Measurements from ENCODE around the gene HSD17B2.
"Not testable (repeated sequence)": the region's sequence is repeated elsewhere in the genome, so short reads cannot be mapped to it uniquely, and the experiment has no call there.

The HSD17B2 gene

DNA sequence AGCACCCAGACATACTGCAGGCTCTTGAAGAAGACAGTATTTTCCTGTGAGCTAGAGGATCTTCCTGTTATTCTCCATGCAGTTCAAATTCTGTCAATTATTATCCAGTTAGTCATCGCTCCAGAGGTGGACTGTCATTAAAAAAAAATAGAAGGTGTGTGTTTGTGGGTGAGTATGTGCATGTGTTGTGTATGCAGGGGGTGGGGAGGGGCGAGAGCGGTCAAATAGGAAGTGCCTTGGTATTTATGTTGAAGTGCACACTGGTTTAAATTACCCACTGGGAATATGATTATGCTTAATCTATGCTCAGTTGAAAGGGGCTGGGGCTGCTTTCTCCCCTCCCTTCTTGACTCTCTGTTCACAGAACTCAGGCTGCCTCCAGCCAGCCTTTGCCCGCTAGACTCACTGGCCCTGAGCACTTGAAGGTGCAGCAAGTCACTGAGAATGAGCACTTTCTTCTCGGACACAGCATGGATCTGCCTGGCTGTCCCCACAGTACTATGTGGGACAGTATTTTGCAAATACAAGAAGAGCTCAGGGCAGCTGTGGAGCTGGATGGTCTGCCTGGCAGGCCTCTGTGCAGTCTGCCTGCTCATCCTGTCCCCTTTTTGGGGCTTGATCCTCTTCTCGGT, at the start of gene HSD17B2:
Gene HSD17B2, plus strand, starts transcription at position 273 of the 632 bp plus-strand sequence. Its CDS starts 172 bp downstream, at position 445.
- no peak for DNase-seq (ENCODE audit: low spot score)

DNA sequence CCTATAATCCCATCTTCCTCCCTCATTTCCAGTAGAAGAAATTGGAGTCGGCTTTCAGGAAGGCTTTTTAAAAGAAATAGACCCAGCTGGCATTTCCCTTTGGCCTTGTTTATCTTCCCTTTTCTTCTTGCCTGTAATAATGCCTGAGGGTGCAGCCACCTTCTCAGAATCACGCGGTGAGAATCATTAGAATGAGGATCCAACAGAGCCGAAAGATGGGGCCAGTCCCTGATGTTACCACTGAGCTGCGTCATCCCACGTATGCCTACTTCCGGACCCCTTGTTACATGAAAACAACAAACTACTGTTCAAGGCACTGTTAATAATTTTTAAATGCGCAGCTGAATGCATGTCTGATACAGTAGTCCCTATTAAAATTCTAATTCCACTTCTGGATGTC, 47.9 kb upstream of the HSD17B2 start:
- no peak for DNase-seq (ENCODE audit: low spot score)

DNA sequence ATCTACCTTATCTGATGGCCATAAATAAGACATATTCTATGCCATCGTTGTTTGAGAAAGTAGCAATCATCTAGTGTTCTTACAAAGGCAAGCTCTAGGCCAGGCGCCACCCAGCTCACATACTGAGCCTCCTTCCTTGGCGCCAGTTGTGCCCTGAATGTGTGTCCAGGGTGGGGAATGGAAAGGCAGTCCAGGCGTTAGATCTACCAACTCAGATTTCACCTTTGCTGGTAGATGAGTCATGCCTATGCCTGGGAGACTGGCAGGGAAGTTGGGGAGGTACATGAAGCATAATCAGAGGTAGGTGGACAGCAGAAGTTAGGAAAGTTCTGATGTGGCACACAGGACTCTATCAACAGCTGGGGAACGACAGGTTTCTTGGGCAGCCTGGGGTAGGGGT, 47.3 kb upstream of the HSD17B2 start:
- no peak for DNase-seq (ENCODE audit: low spot score)

DNA sequence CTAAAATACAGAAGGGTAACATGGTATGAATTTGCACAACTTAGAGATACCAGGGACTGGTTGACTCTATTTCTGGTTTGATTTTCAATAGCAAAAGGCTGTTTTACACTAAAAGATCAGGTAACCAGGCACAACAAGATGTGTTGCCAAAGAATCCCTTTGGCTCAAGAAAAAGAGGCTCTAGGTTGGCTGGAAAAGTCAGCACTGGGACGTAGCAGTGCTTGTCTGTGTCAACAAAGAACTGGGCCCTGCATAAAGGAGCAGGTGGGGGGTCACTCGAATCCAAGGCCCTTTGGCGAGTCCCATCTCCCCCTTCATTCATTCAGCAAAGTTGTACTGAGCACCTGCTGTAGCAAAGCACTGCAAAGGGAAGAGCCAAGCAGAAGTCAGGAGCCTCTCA, 42.2 kb upstream of the HSD17B2 start:
- no peak for DNase-seq (ENCODE audit: low spot score)

DNA sequence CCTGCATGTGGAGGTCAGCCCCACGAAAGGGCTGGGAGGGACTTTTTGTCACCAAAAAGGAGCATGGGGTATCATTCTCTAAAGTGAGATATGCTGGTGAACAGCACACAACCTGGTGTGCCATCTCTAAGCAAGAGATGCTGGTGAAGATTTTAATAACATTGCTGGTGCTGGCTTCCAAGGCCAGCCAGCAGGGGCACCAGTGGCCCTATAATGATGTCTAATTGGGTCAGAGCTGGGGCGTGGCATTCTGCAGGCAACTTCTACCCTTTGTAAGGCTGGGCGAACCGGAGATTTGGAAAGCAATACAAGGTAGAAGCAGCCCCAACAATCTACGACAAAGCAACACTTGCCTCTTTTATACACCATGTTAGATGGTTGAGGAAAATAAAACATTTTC, 40.6 kb upstream of the HSD17B2 start:
- DNase-seq (ENCODE audit: low spot score), result no peak

DNA sequence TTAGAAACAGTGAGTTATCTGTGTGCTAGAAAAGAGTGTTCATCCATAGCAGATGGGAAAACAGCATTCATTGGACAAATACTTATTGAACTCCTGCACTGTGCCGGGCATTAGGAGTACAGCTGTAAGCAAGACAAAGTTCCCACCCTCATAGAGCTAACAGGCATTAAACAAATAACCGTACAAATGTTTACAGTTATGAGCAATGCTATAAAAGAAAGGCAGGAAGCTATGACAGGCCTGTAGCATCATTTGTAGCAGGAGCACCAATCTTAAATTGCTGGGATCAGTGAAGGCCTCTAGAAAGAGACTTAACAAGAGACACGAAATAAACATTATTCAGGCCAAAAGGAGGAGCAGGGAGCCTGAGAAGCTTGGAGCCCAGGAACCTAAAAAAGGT, 39.4 kb upstream of the HSD17B2 start:
- DNase-seq (ENCODE audit: low spot score), result no peak

DNA sequence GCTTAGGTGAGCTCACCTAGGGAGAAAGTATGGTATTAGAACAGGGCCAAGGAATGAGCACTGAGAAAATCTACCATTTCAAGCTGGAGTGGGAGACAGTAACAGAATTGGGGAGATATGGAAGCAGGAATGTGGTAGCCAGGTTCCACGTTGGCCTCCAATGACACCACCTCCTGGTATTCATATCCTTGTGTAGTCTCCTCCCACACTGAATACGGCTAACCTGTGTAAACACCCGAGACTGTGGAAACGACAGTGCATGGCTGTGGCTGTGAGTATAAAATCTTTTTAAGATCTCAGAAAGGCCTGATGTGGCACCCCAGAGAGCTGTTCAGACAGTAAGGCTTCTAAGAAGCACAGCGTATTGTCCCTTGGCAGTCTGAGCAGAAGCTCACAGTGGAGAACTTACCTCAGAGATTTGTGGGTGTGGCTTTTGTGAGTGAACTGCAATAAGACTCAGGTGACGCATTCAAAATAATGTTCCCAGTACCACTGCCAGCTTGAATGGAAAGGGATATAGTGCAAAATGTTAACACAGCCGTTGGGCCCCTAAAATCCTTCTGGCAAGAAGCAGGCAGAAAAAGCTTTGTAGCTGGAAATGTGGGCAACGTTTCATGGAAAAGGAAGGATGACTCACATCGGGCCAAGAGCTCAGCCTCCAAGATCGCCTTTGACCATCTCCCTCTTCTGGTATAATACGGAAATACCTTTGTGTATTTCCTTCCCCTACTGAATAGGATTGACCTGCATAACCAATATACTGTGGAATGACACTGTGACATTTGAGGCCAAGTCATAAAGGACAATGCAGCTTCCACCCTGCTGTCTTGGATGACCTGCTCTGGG, 38.2 kb upstream of the HSD17B2 start:
- DNase-seq (ENCODE audit: low spot score), result no peak

- no peak for DNase-seq (ENCODE audit: low spot score)
Observed at GRCh38 chr16:81997738-81998137, 37.3 kb upstream of the HSD17B2 start.

DNA sequence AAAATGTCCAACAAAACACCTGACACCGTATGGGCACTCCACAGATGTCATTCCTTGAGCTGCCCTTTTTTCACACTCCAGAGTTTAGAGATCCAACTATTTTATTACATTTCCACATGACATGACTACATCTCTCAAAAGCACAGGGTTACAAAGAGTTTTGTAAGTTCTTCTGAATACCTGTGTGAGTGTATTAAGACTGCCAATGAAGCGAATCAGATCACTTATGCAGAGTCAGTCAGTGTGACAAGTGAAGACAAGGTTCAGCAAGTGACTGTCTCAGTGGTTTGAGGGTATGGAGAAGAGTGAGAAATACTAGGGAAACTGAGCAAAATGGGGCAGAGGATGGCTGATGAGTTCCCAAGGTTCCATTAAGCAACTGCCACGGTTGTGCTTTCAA, 32.2 kb upstream of the HSD17B2 start:
- no peak for DNase-seq (ENCODE audit: low spot score)

GRCh38 chr16:82004601-82005000, 30.5 kb upstream of the HSD17B2 start:
- no peak for DNase-seq (ENCODE audit: low spot score)

GRCh38 chr16:82005027-82005830, 29.8 kb upstream of the HSD17B2 start:
- no peak for DNase-seq (ENCODE audit: low spot score)

DNA sequence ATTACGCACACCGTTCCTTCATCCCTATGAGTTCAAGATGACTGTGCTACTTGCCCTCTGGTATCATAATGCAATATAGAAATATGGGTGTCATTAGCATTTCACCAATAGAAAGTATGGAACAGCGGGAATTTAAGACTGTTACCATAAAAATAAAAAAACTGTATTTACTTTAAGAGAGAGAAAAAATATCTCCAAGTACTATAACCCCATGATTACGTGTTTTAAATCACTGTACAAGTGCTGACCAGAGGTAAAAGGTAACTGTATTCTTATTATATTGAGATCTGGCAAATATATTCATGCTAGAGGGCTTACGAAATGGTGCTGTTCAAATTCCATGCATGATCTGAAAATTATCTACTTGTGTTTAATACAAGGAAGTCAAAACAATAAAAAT, 29.0 kb upstream of the HSD17B2 start:
- DNase-seq (ENCODE audit: low spot score), result no peak

DNA sequence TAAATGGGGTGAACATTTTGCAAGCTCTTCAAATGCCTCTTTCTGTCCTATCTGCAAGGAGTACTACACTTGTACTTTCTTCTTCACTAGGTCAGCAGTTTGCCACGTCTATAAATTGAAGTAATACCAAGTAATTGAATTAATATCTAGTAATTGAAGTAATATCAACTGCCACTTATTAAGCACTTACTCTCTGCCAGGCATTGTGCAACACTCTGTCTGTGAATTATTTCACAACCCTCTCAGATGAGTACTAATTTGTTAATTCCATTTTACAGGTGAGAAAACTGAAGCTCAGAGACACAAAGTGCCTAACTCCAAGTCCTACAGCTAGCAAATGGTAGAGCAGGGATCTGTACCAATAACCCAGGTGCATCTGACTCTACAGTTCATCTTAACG, 27.9 kb upstream of the HSD17B2 start:
- DNase-seq (ENCODE audit: low spot score), result no peak

- no peak for DNase-seq (ENCODE audit: low spot score)
Observed at GRCh38 chr16:82008957-82009592, 26.0 kb upstream of the HSD17B2 start.

DNA sequence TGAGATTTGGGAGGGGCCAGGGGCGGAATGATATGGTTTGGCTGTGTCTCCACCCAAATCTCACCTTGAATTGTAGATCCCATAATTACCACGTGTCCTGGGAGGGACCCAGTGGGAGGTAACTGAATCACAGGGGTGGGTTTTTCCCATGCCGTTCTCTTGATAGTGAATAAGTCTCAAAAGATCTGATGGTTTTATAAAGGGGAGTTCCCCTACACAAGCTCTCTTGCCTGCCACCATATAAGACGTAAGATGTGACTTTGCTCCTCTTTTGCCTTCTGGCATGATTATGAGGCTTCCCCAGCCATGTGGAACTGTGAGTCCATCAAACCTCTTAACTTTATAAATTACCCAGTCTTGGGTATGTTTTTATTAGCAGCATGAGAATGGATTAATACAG, 25.3 kb upstream of the HSD17B2 start:
- not testable (repeated sequence) for DNase-seq (ENCODE audit: low spot score)

- no peak for DNase-seq (ENCODE audit: low spot score)
Observed at GRCh38 chr16:82010649-82011048, 24.4 kb upstream of the HSD17B2 start.

GRCh38 chr16:82011199-82011641, 23.8 kb upstream of the HSD17B2 start, which contains the start of gene SDR42E1:
TSS of gene SDR42E1 (minus strand) at chr16:82011470. CDS start at chr16:82000858, 10,612 bp downstream.
- peak; percentile 60 for DNase-seq (ENCODE audit: low spot score)

GRCh38 chr16:82013139-82013538, 21.9 kb upstream of the HSD17B2 start:
- no peak for DNase-seq (ENCODE audit: low spot score)

DNA sequence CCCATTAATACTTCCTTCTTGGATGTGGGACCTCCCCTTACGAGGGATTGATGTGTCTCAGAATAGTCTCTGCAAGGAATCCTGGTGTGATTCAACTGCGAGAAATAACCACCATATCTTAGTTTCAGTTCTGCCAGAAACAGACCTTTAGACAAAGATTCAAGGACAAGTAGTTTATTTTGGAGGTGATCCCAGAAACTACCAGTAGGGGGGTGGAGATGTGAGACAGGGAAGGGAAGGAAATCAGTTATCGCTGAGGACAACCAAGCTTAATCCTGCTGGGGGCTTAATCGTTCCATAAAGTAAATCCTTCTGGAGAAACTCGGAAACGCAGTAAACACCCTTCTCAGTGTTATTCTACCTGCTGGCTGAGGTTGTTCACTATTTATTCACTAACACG, 18.8 kb upstream of the HSD17B2 start:
- DNase-seq (ENCODE audit: low spot score), result no peak

- no peak for DNase-seq (ENCODE audit: low spot score)
Observed at GRCh38 chr16:82016964-82017363, 18.1 kb upstream of the HSD17B2 start.

DNA sequence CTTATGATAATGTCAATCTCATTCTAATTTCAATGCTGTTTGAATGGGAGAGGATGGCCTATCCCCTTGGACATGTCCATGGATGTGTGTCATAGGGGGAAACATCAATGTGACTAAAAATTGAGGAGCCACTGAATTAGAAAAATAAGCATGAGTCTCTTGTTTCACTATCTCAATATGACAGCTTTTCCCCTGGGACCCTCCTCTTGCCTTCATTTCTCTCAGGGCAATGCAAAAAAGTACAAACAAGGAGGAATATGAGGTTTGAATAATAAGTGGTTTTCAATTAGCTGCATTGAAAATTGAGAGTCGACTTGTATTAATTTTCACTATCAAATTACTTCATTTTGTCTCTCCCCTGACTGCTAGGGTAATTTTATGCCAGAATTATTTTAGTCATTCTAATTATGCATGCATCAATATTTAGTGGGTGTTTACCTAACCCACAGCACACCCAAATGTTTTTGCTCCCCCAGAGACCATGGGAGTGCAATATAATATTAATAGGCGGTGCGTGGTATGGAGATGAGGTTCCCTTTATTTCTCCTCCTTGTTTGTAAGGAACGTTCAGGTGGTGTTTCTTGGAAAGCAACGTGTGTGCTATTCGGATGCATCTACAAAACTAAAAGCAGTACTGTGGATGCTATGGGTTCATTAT, 17.0 kb upstream of the HSD17B2 start:
- no peak for DNase-seq (ENCODE audit: low spot score)

GRCh38 chr16:82019535-82019934, 15.5 kb upstream of the HSD17B2 start:
- DNase-seq (ENCODE audit: low spot score), result no peak

Measured in CD4-positive, alpha-beta T cell treated with Interleukin-6 at 100 ng/mL for 8 hours (primary cell).